GM19099 (cell line): ENCODE results near the gene CRK.

Source experiments
- POLR2A ChIP-seq: IDR thresholded peaks from 3 replicates; pipeline ENCODE4 v1.6.1; 2011; ENCODE audit warnings: low read depth; ENCODE audit not compliant: insufficient read length; ENCODE audit errors: extremely low read depth

Gene CRK

DNA sequence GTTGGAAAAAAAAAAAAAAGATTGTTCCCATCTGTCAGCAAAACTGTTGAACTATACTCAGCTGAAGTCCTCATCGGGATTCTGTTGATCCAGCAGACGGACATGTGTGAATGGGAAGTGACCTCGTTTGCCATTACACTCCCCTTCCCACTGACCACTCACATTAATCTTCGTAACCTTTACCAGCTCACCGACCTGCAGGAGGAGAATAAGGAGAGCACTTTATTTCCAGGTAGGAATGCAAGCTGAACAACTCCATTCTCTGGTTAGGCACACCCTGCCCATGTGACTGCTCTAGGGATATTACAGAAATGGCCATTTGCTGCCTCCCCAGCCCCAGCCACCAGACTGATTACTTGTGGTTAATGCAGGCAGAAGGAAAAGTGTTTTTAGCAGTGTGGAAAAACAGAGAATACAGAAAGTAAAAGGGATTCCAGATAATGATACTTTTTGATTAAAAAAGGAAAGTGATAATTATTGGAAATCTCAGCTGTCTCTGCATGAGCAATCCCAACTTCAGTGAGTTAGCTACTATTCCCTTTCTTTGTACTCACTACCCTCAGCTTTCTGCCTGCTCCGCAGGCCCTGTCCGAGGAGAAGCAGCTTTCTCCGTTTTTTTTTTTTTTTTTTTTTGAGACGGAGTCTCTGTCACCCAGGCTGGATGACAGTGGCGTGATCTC lies 32.4 kb downstream of the CRK start:
- no peak for TF ChIP-seq POLR2A

DNA sequence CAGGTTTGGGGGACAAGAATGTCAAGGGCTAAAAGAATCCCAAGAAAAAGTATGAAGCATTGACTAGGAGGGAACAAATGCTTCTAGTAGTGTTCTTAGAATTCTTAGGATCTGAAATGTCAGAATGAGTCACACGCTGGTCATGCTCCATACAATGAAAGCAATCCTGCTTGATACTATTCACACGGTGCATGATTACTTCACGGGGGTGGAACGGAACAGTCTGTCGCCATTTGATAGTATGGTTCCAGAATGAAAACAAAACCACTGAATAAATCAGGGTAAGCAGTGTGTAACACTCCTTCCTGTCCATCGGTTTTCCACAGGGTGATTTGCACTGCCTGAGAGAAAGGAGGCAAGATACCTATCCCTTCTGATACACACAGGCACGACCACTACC lies 33.1 kb downstream of the CRK start:
- TF ChIP-seq POLR2A, result no peak

DNA sequence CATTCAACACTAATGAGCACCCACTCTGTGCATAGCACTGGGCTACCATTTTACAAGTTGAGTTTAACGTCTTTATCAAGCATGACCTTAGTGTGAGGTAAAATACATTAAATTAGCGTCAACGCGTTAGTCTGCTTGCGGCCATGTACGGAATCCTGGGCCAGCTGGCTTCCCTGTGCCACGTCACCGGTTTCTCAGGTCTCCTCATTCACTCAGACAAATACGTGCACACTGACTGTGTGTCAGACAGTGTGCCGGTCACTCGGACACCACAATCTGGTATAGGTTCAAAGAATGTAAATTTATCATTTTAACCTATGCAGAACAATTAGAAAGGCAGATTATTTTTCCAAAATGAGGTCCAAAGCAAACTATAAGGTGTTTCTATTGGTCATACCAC lies 34.6 kb downstream of the CRK start:
- no peak for TF ChIP-seq POLR2A

DNA sequence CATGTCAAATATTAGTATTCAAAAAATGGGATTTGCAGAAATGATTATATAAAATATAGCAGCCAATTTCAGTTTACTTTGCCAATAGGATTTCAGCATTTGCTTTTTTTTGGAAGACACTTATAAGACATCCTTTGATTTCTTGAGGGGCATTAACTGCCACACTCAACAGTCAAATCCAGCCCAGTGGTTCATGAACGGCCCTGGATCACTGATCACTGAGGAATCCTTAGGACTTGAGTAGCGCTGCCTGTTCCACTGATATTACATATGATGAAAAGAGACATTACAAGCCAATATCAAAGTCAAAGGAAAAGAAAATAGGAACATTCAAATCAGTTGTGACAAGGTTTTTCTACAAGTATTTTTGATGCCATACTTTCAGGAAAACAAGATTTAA lies 35.1 kb downstream of the CRK start:
- no peak for TF ChIP-seq POLR2A

DNA sequence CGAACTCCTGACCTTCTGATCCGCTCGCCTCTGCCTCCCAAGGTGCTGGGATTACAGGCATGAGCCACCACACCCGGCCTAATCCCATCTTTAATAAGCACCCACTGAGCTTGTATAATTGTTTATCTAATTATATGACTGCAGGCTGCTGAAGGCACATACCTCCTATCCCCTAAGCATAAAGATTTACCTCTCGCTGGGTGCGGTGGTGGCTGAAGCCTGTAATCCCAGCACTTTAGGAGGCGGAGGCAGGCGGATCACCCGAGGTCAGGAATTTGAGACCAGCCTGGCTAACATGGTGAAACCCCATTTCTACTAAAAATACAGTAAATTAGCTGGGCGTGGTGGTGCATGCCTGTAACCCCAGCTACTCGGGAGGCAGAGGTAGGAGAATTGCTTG lies 35.9 kb downstream of the CRK start:
- TF ChIP-seq POLR2A, result no peak

DNA sequence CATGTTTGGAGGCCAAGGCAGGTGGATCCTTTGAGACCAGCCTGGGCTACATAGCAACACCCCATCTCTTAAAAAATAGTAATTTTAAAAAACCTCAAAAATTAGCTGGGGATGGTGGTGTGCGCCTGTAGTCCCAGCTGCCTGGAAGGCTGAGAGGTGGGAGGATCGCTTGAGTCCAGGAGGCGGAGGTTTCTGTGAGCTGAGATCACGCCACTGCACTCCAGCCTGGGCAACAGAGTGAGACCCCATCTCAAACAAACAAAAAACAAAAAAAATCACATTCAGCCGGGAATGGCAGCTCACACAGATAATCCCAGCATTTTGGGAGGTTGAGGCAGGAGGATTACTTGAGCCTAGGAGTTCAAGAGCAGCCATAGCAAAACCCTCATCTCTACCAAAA lies 39.6 kb downstream of the CRK start:
- TF ChIP-seq POLR2A, result no peak

DNA sequence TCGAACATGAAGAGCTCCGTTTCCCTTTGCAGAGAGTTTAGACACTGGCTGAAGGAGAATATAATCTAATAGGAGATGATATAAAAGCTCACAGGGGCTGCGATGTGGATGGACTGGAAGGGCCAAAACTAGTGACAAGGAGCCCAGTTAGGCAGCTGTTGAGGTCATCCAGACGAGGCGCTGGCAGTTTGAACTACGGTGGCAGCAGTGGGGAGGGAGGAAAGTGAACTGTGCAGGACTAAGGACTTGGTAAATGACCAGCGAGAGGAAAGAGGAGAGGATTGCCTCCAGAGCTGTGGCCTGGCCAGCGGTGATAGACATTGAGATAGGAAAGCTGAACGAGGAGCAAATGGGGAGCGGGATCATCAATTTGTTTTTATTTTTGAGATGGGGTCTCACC lies 41.4 kb downstream of the CRK start:
- no peak for TF ChIP-seq POLR2A

DNA sequence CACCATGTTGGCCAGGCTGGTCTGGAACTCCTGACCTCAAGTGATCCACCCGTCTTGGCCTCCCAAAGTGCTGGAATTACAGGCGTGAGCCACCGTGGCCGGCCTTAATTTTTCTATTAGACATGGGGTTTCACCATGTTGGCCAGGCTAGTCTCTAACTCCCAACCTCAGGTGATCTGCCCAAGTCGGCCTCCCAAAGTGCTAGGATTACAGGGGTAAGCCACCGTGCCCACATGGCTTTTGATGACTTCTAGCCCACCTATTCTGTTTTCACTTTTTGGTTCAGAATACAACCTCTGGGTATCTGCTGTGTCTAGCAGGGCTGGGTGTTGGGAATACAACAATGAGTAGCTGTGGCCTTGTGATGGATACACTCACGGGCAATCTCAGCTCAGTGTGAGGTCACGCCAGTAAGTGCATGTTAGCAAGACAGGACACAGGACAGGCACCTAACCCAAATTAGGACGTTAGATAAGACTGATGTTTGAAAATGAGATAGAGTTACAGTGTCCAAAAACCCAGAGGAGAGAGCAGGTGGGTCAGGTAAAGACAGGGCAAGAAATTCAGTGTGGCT lies 41.9 kb downstream of the CRK start:
- TF ChIP-seq POLR2A, result no peak

DNA sequence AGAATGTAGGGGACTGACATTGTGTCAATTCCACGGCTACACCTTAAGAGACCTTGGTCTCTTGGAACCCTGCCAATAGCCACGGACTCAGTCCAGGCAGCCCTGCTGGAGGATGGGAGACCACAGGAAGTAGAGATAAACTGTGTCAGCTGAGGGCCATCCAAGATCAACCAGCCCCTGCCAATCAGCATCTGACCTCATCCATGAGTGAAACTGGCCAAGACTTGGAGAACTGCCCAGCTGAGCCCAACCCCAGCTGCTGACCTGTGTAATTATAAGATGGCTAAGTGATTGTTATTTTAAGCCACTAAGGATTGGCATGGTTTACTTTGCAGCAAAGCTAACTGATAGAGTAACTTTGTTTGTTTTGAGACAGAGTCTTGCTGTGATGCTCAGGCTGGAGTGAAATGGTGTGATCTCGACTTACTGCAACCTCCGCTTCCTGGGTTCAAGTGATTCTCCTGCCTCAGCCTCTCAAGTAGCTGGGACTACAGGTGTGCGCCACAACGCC lies 42.7 kb downstream of the CRK start:
- TF ChIP-seq POLR2A, result no peak

DNA sequence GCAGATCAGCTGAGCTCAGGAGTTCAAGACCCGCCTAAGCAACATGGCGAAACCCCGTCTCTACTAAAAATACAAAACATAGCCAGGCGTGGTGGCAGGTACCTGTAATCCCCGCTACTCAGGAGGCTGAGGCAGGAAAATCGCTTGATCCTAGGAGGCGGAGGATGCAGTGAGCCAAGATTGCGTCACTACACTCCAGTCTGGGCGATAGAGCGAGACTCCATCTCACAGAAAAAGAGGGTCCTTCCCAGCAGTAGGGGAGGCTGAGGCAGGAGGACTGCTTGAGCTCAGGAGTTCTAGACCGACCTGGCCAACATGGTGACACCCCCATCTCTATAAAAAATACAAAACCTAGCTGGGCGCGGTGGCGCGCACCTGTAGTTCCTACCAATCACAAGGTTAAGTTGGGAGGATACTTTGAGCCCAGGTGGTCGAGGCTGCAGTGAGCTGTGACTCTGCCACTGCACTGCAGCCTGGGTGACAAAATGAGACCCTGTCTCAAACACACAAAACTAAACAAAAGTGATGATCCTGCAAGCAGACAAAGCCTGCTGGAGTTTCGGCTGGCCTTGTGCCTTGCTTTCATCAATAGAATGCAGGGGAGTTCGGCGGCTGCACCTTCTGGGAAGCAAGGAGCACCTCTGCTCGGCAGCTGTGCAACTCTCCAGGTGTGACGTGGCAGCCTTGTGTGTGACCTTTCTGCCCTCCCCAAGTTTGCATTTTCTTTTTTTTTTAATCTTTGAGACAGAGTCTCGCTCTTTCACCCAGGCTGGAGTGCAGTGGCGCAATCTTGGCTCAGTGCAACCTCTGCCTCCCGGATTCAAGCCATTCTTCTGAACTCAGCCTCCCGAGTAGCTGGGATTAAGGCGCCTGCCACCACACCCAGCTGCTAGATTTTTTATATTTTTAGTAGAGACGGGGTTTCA lies 43.6 kb downstream of the CRK start:
- TF ChIP-seq POLR2A, result no peak

DNA sequence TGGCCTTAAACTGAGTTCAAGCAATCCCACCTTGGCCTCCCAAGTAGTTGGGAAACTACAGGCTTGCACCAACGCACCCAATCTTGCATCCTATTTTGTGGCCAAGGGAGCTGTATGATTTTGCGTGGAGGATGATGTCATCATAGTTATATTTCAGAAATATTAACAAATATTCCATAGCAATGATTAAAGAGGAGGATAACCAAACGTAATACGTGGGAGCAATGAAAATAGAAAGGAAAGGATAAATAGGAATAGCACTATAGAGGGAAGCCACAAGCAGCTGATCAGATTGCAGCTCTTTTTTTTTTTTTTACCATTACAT lies 53.8 kb downstream of the CRK start:
- TF ChIP-seq POLR2A, result no peak

DNA sequence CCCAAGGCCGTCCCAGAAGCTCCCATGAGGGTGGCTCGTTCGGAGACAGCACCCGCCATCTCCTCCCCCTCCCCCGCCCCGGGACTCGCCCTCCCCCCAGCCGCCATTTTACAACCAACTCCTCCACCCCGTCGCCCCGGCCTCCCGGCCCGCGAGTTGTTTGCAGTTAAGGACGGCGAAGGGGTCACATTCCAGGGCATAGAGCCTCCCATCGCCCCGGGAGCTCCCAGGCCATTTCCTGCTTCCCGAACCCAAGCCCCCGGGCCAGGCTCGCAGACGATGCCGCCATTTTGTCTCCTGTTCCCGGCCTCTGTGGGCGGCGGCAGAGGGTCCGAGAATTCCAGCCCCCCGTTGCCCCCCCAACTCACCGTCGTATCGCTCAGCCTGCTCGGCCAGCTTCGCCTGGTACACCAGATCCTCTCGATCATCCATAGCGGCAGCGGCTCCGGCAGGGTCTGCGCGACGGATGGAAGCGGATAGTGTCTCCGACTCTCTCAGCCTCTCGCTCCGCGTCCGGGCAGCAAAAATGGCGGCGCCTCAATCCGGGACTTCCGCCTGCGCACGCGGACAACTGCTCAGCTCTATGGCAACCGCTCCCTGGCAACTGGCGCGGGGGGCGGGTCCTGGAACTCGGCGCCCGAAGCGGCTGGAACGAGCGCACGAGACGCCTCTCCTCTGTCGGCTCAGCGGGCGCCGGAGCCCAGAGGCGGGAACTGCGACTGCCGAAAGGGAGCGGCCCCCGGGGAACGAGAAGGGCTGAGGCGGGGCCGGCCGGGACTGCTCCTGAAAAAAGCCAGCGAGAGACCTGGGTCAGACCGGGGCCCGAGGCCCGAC lies 56.1 kb downstream of the CRK start, which contains the start of gene YWHAE:
YWHAE (minus strand) TSS at position 544 of the 834 bp plus-strand sequence; CDS start at position 432, 112 bp downstream.
- peak; percentile 95 for TF ChIP-seq POLR2A

DNA sequence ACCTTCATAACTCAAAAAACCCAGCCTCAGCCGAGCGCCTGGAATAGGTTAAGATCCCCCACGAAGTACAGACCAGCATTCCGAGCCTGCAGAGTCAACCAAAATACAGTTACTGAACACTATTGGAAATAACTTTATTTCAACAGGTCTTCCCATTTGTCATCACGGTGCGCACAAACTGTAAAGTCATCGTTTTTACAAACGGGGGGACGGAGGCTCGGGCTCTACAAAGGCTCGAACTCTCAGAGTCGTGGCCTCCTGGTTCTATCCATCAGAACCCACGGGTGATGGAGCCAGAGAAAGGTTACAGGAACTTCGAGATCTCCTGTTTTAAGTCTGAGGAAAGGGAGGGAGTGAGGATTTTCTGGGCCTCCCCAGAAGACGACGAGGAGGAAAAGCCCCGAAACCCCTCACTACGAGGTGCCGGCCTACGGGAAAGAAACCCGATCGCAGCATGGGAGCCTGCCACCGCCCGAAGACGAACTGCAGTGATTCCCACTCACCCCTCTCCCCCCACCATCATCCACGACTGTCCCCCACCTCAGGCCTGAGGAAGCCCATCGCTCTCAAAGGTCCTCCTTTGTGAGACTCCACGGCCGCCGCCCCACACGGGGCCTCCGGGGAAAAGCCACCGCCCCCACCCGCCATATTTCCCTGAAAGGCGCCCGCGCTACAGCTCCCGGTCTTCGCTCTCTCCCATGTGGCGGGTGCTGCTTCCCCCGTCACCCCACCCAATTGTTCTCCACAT lies 56.9 kb downstream of the CRK start:
- no peak for TF ChIP-seq POLR2A

DNA sequence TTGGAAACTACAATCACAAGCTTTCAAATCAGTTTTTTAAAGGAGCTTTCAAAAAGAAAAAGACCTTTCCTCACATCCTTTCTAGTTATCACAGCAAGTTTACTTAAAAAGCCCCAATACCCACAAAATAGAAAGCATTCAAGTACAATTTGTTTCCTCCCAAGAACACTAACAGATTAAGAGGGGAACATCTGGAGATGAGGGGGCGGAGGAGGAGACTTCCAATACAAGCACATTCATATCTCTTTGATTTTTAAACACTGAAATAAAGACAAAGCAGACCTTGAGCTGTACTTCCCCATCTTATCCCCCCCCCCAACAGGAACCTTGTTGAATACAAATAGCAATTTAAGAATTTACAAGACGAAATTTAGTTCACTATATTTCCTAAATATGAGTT lies 58.0 kb downstream of the CRK start:
- no peak for TF ChIP-seq POLR2A
